Omental fat pad (tissue), 4 donors: ENCODE results near the gene SLC6A20. TPM values are rescaled to one million over a fixed set of nuclear protein-coding genes. Genes with fewer than 3 reads are reported as not detected.

ENCODE experiments used
- ATAC-seq: fragments of 150-250 bp; one replicate; pipeline ENCODE4 v1.9.1; 2016; ENCODE audit warnings: mild to moderate bottlenecking, moderate library complexity; ENCODE audit not compliant: low FRiP score
- DNase-seq: peaks from one replicate; pipeline ENCODE4 v3.0.0-alpha.2; 2019; ENCODE audit warnings: low spot score
- CTCF ChIP-seq, 3 donors: fragments of 450-650 bp; IDR thresholded peaks; one replicate each; pipeline ENCODE4 v1.5.1; 2016 to 2017; ENCODE audit warnings: antibody characterized with exemption in 3 of 3, mild to moderate bottlenecking in 3 of 3, moderate library complexity in 2 of 3
- small RNA-seq: library from RNA; depleted of rRNA; stranded (forward); fragments of <200 nt; gene quantifications from one replicate; pipeline ENCODE3, GENCODE V24; 2016
- total RNA-seq, 4 donors: library from RNA; depleted of rRNA; stranded (reverse); fragments of >200 nt; gene quantifications; one replicate each; pipeline ENCODE4 v1.1.0, GENCODE V29; 2016

Gene SLC6A20
- total RNA-seq, 4 donors from 2014 or later: 0.09 to 0.72 (median 0.38) TPM; not detected in 1

DNA sequence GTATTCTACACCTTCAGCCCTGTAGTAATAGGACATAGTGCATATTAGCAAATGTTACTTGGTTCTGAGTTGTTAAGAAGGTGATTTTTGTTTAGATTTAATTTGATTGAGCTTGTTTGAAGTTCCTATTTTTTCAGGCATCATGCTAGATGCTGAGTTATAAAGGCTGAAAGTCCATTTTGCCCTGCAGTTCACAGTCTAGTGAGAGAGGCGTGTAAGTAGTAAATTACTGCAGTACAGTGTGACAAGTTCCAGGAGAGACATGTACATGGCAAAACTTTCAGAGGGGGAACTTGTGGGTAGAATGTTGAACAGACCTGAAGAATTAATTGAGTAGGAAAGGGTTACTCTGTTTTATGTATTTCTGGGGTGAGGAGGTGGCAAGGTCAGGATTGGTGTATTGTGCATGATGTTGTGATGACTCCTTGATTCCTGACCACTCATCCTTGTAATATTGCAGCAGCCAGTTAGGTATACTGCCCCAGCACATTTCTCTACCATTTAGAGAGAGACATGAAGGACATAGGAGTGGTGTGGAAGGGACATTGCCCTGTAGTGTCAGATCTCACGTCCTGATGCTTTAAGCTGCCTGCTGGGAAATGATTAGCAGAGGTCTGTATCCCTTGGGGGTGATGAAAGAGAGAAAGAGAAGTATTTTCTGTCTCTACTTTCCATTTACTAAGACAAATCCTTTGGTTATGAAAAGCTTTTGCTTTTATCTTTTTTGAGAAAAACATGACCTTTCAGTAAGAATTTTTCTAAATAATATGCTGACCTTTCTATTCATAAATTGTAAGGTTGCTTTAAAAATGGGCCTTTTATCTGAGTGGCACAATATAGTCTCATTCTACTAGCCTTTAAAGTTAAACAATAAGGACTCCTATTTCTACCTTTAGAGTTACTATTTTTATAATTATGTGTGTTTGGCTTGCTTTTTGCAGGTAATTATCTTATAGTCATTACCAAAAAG, 90.2 kb downstream of the SLC6A20 start:
- ATAC-seq (no peak), DNase-seq (no peak)
- TF ChIP-seq CTCF (IDR thresholded peaks at IDR 0.05): no peak

Small RNAs within 50 kb of the gene (small RNA-seq; reads per million reads assigned to genes)
- gene RN7SL145P: not detected

Other genes starting within 250 kb of the SLC6A20 start
- gene LIMD1, start 201.8 kb downstream of the SLC6A20 start, total RNA-seq: 10 to 100 TPM; 20.2 to 36.3 (median 26.2) TPM
- 10 to 100 TPM; 36.9 to 63.4 (median 49.5) TPM for gene SACM1L, start 107.1 kb downstream of the SLC6A20 start, total RNA-seq
- gene LZTFL1, start 45.6 kb upstream of the SLC6A20 start, total RNA-seq: 10 to 100 TPM; 14.7 to 20.1 (median 16.1) TPM
- gene CCR9, start 90.0 kb upstream of the SLC6A20 start, total RNA-seq: under 1 TPM in 1 of 4 donors, not detected in 3; 0.24 TPM
- gene CXCR6, start 146.9 kb upstream of the SLC6A20 start, total RNA-seq: 10 to 100 TPM in 1 of 4 donors, 1 to 10 TPM in 3; 2.5 to 14.7 (median 2.7) TPM
- gene FYCO1, start 199.3 kb upstream of the SLC6A20 start, total RNA-seq: 10 to 100 TPM; 44.7 to 51.4 (median 47.3) TPM
- gene XCR1, start 230.9 kb upstream of the SLC6A20 start, total RNA-seq: under 1 TPM in 3 of 4 donors, not detected in 1; 0.06 to 0.12 (median 0.09) TPM